Measurements from ENCODE around the gene CSRP1.
"Not testable (repeated sequence)": the region's sequence is repeated elsewhere in the genome, so short reads cannot be mapped to it uniquely, and the experiment has no call there.

The CSRP1 gene

GRCh38 chr1:201475915-201476669 is 30.8 kb downstream of the CSRP1 start:
- DNase-seq, result no peak

GRCh38 chr1:201475130-201475529 is 31.8 kb downstream of the CSRP1 start:
- no peak for DNase-seq

GRCh38 chr1:201473296-201473695 is 33.6 kb downstream of the CSRP1 start:
- no peak for DNase-seq

- DNase-seq, result not testable (repeated sequence)
Measured at GRCh38 chr1:201472321-201472720, 34.6 kb downstream of the CSRP1 start.

- no peak for DNase-seq
Measured at GRCh38 chr1:201471772-201472171, 35.2 kb downstream of the CSRP1 start.

- DNase-seq, result no peak
Measured at GRCh38 chr1:201470581-201470980, 36.3 kb downstream of the CSRP1 start.

GRCh38 chr1:201469645-201470074 is 37.3 kb downstream of the CSRP1 start:
- no peak for DNase-seq

GRCh38 chr1:201468844-201469644 is 37.9 kb downstream of the CSRP1 start, which contains the start of gene PHLDA3:
Gene PHLDA3 (minus strand): TSS chr1:201469188. CDS start chr1:201468786, 402 bp downstream.
- peak; percentile 26 to 92 (median 92) for DNase-seq

- DNase-seq, result peak in 2 of 3 experiments; percentile 26 to 80
Measured at GRCh38 chr1:201468501-201468843, 38.5 kb downstream of the CSRP1 start.

GRCh38 chr1:201466492-201466891 is 40.4 kb downstream of the CSRP1 start:
- no peak for DNase-seq

- no peak for DNase-seq
Measured at GRCh38 chr1:201465698-201466290, 41.1 kb downstream of the CSRP1 start.

GRCh38 chr1:201463071-201463552 is 43.8 kb downstream of the CSRP1 start:
- DNase-seq, result no peak

GRCh38 chr1:201461645-201462441 is 45.1 kb downstream of the CSRP1 start:
- DNase-seq, result no peak

GRCh38 chr1:201460814-201461644 is 45.9 kb downstream of the CSRP1 start:
- peak in 1 of 3 experiments; percentile 24 for DNase-seq

- no peak for DNase-seq
Measured at GRCh38 chr1:201459775-201460174, 47.1 kb downstream of the CSRP1 start.

GRCh38 chr1:201459052-201459451 is 47.9 kb downstream of the CSRP1 start:
- DNase-seq, result no peak

GRCh38 chr1:201457508-201457960 is 49.4 kb downstream of the CSRP1 start:
- DNase-seq, result no peak

- DNase-seq, result no peak
Measured at GRCh38 chr1:201456499-201457309, 50.2 kb downstream of the CSRP1 start.

- DNase-seq, result no peak
Measured at GRCh38 chr1:201455098-201455497, 51.8 kb downstream of the CSRP1 start.

- DNase-seq, result no peak
Measured at GRCh38 chr1:201454608-201455007, 52.3 kb downstream of the CSRP1 start.

- no peak for DNase-seq
Measured at GRCh38 chr1:201452866-201453265, 54.1 kb downstream of the CSRP1 start.
